ENCODE data around the gene GRIN2C.

Gene GRIN2C

GRCh38 chr17:74821655-74822334, 37.9 kb downstream of the GRIN2C start:
- DNase-seq (ENCODE audit: low spot score) = no peak

- no peak for DNase-seq (ENCODE audit: low spot score)
Observed at GRCh38 chr17:74819801-74820436, 39.8 kb downstream of the GRIN2C start.

- no peak for DNase-seq (ENCODE audit: low spot score)
Observed at GRCh38 chr17:74818291-74818938, 41.3 kb downstream of the GRIN2C start.

- DNase-seq (ENCODE audit: low spot score) = no peak
Observed at GRCh38 chr17:74816905-74817620, 42.6 kb downstream of the GRIN2C start.

GRCh38 chr17:74815550-74816370, 43.9 kb downstream of the GRIN2C start:
- no peak for DNase-seq (ENCODE audit: low spot score)

GRCh38 chr17:74815067-74815466, 44.6 kb downstream of the GRIN2C start:
- DNase-seq (ENCODE audit: low spot score) = no peak

GRCh38 chr17:74814453-74814852, 45.2 kb downstream of the GRIN2C start:
- no peak for DNase-seq (ENCODE audit: low spot score)

GRCh38 chr17:74812109-74813009, 47.3 kb downstream of the GRIN2C start:
- no peak for DNase-seq (ENCODE audit: low spot score)

GRCh38 chr17:74810699-74811485, 48.8 kb downstream of the GRIN2C start:
- no peak for DNase-seq (ENCODE audit: low spot score)

- DNase-seq (ENCODE audit: low spot score) = no peak
Observed at GRCh38 chr17:74808714-74809430, 50.8 kb downstream of the GRIN2C start.

- DNase-seq (ENCODE audit: low spot score) = no peak
Observed at GRCh38 chr17:74807925-74808324, 51.8 kb downstream of the GRIN2C start.

GRCh38 chr17:74807441-74807840, 52.2 kb downstream of the GRIN2C start:
- no peak for DNase-seq (ENCODE audit: low spot score)

- DNase-seq (ENCODE audit: low spot score) = no peak
Observed at GRCh38 chr17:74806334-74806733, 53.4 kb downstream of the GRIN2C start.

GRCh38 chr17:74805591-74805991, 54.1 kb downstream of the GRIN2C start:
- DNase-seq (ENCODE audit: low spot score) = no peak

GRCh38 chr17:74804683-74805082, 55.0 kb downstream of the GRIN2C start:
- DNase-seq (ENCODE audit: low spot score) = no peak

- no peak for DNase-seq (ENCODE audit: low spot score)
Observed at GRCh38 chr17:74803971-74804370, 55.7 kb downstream of the GRIN2C start.

- no peak for DNase-seq (ENCODE audit: low spot score)
Observed at GRCh38 chr17:74803388-74803930, 56.2 kb downstream of the GRIN2C start.

- DNase-seq (ENCODE audit: low spot score) = no peak
Observed at GRCh38 chr17:74801896-74802295, 57.8 kb downstream of the GRIN2C start.

- DNase-seq (ENCODE audit: low spot score) = no peak
Observed at GRCh38 chr17:74800531-74800930, 59.2 kb downstream of the GRIN2C start.
